NB4 (cell line): Measurements from ENCODE around the gene EFCC1.
A peak's percentile ranks its signal among the peaks of the same experiment; 100 is the strongest.

ENCODE experiments used
- MYC ChIP-seq: IDR thresholded peaks from 2 replicates; pipeline ENCODE4 v1.6.1; 2011; ENCODE audit warnings: low read depth, low read length
- POLR2A ChIP-seq: IDR thresholded peaks from 2 replicates; pipeline ENCODE4 v1.6.1; 2011; ENCODE audit warnings: mild to moderate bottlenecking; ENCODE audit not compliant: insufficient read length; ENCODE audit errors: extremely low read depth
- TF ChIP-seq, protein P1 (sequence below): IDR thresholded peaks from one replicate; pipeline ENCODE4 v1.5.1; 2012; ENCODE audit warnings: low read depth, low read length
- TF ChIP-seq, protein P2 (sequence below): IDR thresholded peaks from 2 replicates; pipeline ENCODE4 v1.6.1; 2011; ENCODE audit warnings: low read depth, low read length

DNA sequence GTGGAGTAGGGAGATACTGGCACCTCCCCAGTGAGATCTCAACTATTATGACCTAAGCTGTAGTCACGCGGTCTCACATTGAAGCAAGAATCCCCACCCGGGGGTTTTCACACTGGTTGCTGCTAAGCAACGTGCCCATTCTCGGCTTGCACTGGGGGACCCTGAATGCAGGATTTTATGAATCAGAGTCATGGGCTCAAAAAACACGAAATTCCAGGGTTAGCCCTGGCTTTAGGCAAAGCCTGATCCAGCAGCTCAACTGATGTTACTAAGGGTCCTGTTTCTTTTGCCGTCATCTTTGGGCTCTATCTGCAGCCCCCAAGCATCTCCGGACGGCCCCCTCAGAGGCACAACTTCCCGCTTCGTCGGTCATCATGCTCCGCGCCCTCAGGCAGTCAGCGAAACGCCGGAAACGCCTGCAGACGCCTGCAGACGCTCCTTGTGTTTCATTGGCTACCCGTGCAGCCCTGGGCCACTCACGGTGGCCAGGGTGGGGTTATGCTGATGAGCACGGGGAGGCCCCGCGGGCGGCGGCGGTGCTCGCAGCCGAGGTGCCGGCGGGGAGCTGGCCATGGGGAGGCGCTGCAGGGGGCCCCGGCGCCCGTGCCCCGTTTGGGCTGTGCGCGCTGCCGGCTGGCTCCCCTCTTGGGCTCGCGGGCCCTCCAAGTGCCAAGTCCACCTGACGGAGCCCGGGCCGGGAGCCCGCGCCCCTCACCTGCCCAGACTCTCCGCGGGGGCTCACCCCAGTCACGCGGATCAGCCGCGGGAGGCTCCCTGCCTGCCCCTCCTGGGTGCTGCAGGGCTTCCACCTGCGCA, 25.8 kb downstream of the EFCC1 start:
- TF ChIP-seq POLR2A = peak; percentile 73
- TF ChIP-seq, protein P1, sequence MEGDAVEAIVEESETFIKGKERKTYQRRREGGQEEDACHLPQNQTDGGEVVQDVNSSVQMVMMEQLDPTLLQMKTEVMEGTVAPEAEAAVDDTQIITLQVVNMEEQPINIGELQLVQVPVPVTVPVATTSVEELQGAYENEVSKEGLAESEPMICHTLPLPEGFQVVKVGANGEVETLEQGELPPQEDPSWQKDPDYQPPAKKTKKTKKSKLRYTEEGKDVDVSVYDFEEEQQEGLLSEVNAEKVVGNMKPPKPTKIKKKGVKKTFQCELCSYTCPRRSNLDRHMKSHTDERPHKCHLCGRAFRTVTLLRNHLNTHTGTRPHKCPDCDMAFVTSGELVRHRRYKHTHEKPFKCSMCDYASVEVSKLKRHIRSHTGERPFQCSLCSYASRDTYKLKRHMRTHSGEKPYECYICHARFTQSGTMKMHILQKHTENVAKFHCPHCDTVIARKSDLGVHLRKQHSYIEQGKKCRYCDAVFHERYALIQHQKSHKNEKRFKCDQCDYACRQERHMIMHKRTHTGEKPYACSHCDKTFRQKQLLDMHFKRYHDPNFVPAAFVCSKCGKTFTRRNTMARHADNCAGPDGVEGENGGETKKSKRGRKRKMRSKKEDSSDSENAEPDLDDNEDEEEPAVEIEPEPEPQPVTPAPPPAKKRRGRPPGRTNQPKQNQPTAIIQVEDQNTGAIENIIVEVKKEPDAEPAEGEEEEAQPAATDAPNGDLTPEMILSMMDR = peak; percentile 33
- TF ChIP-seq, protein P2, sequence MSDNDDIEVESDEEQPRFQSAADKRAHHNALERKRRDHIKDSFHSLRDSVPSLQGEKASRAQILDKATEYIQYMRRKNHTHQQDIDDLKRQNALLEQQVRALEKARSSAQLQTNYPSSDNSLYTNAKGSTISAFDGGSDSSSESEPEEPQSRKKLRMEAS = peak; percentile 86
- TF ChIP-seq MYC = no peak
